Mucosa of stomach (tissue), 1 donor: ENCODE measurements around the gene RAB3B.
"Not testable (repeated sequence)": the region's sequence is repeated elsewhere in the genome, so short reads cannot be mapped to it uniquely, and the experiment has no call there.

Source experiments
- H3K27me3 ChIP-seq: one replicate; pipeline ENCODE4 v1.7.0; 2013; ENCODE audit warnings: mild to moderate bottlenecking, low read length; ENCODE audit not compliant: control insufficient read depth, insufficient read depth
- H3K36me3 ChIP-seq: one replicate; pipeline ENCODE4 v1.7.0; 2013; ENCODE audit warnings: low read length; ENCODE audit not compliant: control insufficient read depth, insufficient read depth
- H3K4me1 ChIP-seq: one replicate; pipeline ENCODE4 v1.7.0; 2013; ENCODE audit warnings: mild to moderate bottlenecking, low read length; ENCODE audit not compliant: control insufficient read depth, insufficient read depth
- H3K4me3 ChIP-seq: one replicate; pipeline ENCODE4 v1.7.0; 2013; ENCODE audit warnings: low read length
- H3K9ac ChIP-seq: one replicate; pipeline ENCODE4 v1.7.0; 2013; ENCODE audit warnings: mild to moderate bottlenecking, low read length, moderate library complexity
- H3K9me3 ChIP-seq: one replicate; pipeline ENCODE4 v1.7.0; 2013; ENCODE audit warnings: mild to moderate bottlenecking, low read length, moderate library complexity; ENCODE audit not compliant: control insufficient read depth
- donor health status: Pancreatic carcinoma.

RAB3B gene

GRCh38 chr1:51990478-51990965 is at the start of gene RAB3B:
Gene RAB3B (minus strand): TSS chr1:51990700. CDS start chr1:51977117, 13,583 bp downstream.
- H3K27me3 ChIP-seq, result peaks cover 32% of the 10 kb centered on the region

GRCh38 chr1:52037909-52038308 is 47.4 kb upstream of the RAB3B start:
- Histone ChIP-seq H3K4me1 (peaks cover 4% of the 10 kb centered on the region), H3K9me3 (no peaks in the 10 kb centered on the region), H3K27me3 (no peaks in the 10 kb centered on the region), H3K36me3 (no peaks in the 10 kb centered on the region), H3K9ac (no peak overlapping the region), H3K4me3 (no peak overlapping the region)

More at GRCh38 chr1:51990478-51990965, at the start of gene RAB3B:
- no peaks in the 10 kb centered on the region for H3K9me3 ChIP-seq
- no peaks in the 10 kb centered on the region for H3K36me3 ChIP-seq
- peak within 1 kb of the TSS; percentile 7 for H3K9ac ChIP-seq
- H3K4me3 ChIP-seq, result no peak within 1 kb of the TSS
- peaks cover 4% of the 10 kb centered on the region for H3K4me1 ChIP-seq

- Histone ChIP-seq H3K27me3 (no peaks in the 10 kb centered on the region), H3K36me3 (no peaks in the 10 kb centered on the region), H3K4me3 (no peak overlapping the region), H3K4me1 (peaks cover 4% of the 10 kb centered on the region), H3K9ac (no peak overlapping the region), H3K9me3 (no peaks in the 10 kb centered on the region)
Observed at GRCh38 chr1:52037402-52037814, 46.9 kb upstream of the RAB3B start.

GRCh38 chr1:52034050-52034384 is 43.5 kb upstream of the RAB3B start:
- Histone ChIP-seq H3K27me3 (no peaks in the 10 kb centered on the region), H3K9me3 (no peaks in the 10 kb centered on the region), H3K4me3 (peak overlapping the region; percentile 76), H3K9ac (peak overlapping the region; percentile 76), H3K4me1 (peaks cover 23% of the 10 kb centered on the region), H3K36me3 (no peaks in the 10 kb centered on the region)

- Histone ChIP-seq H3K36me3 (no peaks in the 10 kb centered on the region), H3K9me3 (no peaks in the 10 kb centered on the region), H3K9ac (peak within 1 kb of the TSS; percentile 76), H3K4me1 (peaks cover 28% of the 10 kb centered on the region), H3K27me3 (no peaks in the 10 kb centered on the region), H3K4me3 (peak within 1 kb of the TSS; percentile 76)
Observed at GRCh38 chr1:52033190-52034049, 42.9 kb upstream of the RAB3B start, which contains the start of gene KTI12. Gene KTI12 (minus strand): TSS chr1:52033810. CDS start chr1:52033761, 49 bp downstream.

- Histone ChIP-seq H3K4me3 (peak overlapping the region; percentile 76), H3K4me1 (peaks cover 34% of the 10 kb centered on the region), H3K9ac (peak overlapping the region; percentile 76), H3K36me3 (no peaks in the 10 kb centered on the region), H3K27me3 (no peaks in the 10 kb centered on the region), H3K9me3 (no peaks in the 10 kb centered on the region)
Observed at GRCh38 chr1:52032785-52033131, 42.3 kb upstream of the RAB3B start.

- Histone ChIP-seq H3K27me3 (no peaks in the 10 kb centered on the region), H3K4me1 (peaks cover 36% of the 10 kb centered on the region), H3K36me3 (no peaks in the 10 kb centered on the region), H3K4me3 (peak overlapping the region; percentile 76), H3K9ac (peak overlapping the region; percentile 76), H3K9me3 (no peaks in the 10 kb centered on the region)
Observed at GRCh38 chr1:52032124-52032784, 41.8 kb upstream of the RAB3B start.

- H3K9ac ChIP-seq, H3K4me3 ChIP-seq, H3K9me3 ChIP-seq, H3K36me3 ChIP-seq, H3K27me3 ChIP-seq: not testable (repeated sequence)
- H3K4me1 ChIP-seq, result peaks cover 34% of the 10 kb centered on the region
Observed at GRCh38 chr1:52028839-52029238, 38.3 kb upstream of the RAB3B start.

- Histone ChIP-seq H3K36me3 (no peaks in the 10 kb centered on the region), H3K9ac (peak overlapping the region; percentile 7), H3K9me3 (no peaks in the 10 kb centered on the region), H3K27me3 (no peaks in the 10 kb centered on the region), H3K4me1 (peaks cover 32% of the 10 kb centered on the region), H3K4me3 (no peak overlapping the region)
Observed at GRCh38 chr1:52028328-52028727, 37.8 kb upstream of the RAB3B start.

- H3K4me3 ChIP-seq, result no peak overlapping the region
- H3K36me3 ChIP-seq, result no peaks in the 10 kb centered on the region
- no peaks in the 10 kb centered on the region for H3K27me3 ChIP-seq
- no peaks in the 10 kb centered on the region for H3K9me3 ChIP-seq
- no peak overlapping the region for H3K9ac ChIP-seq
- H3K4me1 ChIP-seq, result peaks cover 26% of the 10 kb centered on the region
Observed at GRCh38 chr1:52026278-52026677, 35.8 kb upstream of the RAB3B start.

GRCh38 chr1:52022133-52022532 is 31.6 kb upstream of the RAB3B start:
- no peak overlapping the region for H3K4me3 ChIP-seq
- no peaks in the 10 kb centered on the region for H3K27me3 ChIP-seq
- no peaks in the 10 kb centered on the region for H3K4me1 ChIP-seq
- H3K9me3 ChIP-seq, result no peaks in the 10 kb centered on the region
- H3K36me3 ChIP-seq, result no peaks in the 10 kb centered on the region
- no peak overlapping the region for H3K9ac ChIP-seq

- Histone ChIP-seq H3K4me3 (no peak overlapping the region), H3K27me3 (no peaks in the 10 kb centered on the region), H3K36me3 (no peaks in the 10 kb centered on the region), H3K4me1 (peaks cover 5% of the 10 kb centered on the region), H3K9ac (no peak overlapping the region), H3K9me3 (no peaks in the 10 kb centered on the region)
Observed at GRCh38 chr1:52008071-52008809, 17.7 kb upstream of the RAB3B start.
